MM.1S (cell line): ENCODE results near the gene CACNA1C.

Experiments
- DNase-seq: peaks from one replicate; pipeline ENCODE4 v3.0.0-alpha.2; 2015
- H2AFZ ChIP-seq: fragments of 300-600 bp; sonication (generic); 2 replicates; pipeline ENCODE4 v1.6.0; 2016; ENCODE audit warnings: antibody characterized with exemption, low read length
- H3F3A ChIP-seq: fragments of 300-600 bp; sonication (generic); 2 replicates; pipeline ENCODE4 v1.6.1; 2016; ENCODE audit warnings: mild to moderate bottlenecking, antibody characterized with exemption, low read length, moderate library complexity, mixed read lengths; ENCODE audit not compliant: insufficient read depth
- H3K27ac ChIP-seq: fragments of 300-600 bp; sonication (generic); 2 replicates; pipeline ENCODE4 v1.5.1; 2016; ENCODE audit warnings: mild to moderate bottlenecking, low read length
- H3K27me3 ChIP-seq: fragments of 300-600 bp; sonication (generic); replicated peaks from 2 replicates; pipeline ENCODE4 v1.6.0; 2016; ENCODE audit warnings: low read length; ENCODE audit not compliant: insufficient read depth
- H3K36me3 ChIP-seq: fragments of 300-600 bp; sonication (generic); replicated peaks from 2 replicates; pipeline ENCODE4 v1.6.1; 2016; ENCODE audit warnings: mild to moderate bottlenecking, low read length, mixed read lengths; ENCODE audit not compliant: insufficient read depth
- H3K4me1 ChIP-seq: fragments of 300-600 bp; sonication (generic); 2 replicates; pipeline ENCODE4 v1.6.1; 2016; ENCODE audit warnings: low read length, mixed read lengths
- H3K4me2 ChIP-seq: fragments of 300-600 bp; sonication (generic); 2 replicates; pipeline ENCODE4 v1.6.0; 2016; ENCODE audit warnings: low read depth, low read length
- H3K4me3 ChIP-seq: fragments of 300-600 bp; sonication (generic); 2 replicates; pipeline ENCODE4 v1.5.1; 2016; ENCODE audit warnings: low read length, mixed read lengths
- H3K79me2 ChIP-seq: fragments of 300-600 bp; sonication (generic); 2 replicates; pipeline ENCODE4 v1.6.1; 2016; ENCODE audit warnings: mixed run types, low read length, mixed read lengths
- H3K9ac ChIP-seq: fragments of 300-600 bp; sonication (generic); 2 replicates; pipeline ENCODE4 v1.6.1; 2016; ENCODE audit warnings: low read length, mixed read lengths
- H3K9me2 ChIP-seq: fragments of 300-600 bp; sonication (generic); replicated peaks from 2 replicates; pipeline ENCODE4 v1.6.1; 2016; ENCODE audit warnings: mild to moderate bottlenecking, low read length, mixed read lengths; ENCODE audit not compliant: insufficient read depth
- H3K9me3 ChIP-seq: fragments of 300-600 bp; sonication (generic); replicated peaks from 2 replicates; pipeline ENCODE4 v1.6.1; 2016; ENCODE audit warnings: mild to moderate bottlenecking, low read length, mixed read lengths; ENCODE audit not compliant: insufficient read depth
- H4K20me1 ChIP-seq: fragments of 300-600 bp; sonication (generic); 2 replicates; pipeline ENCODE4 v1.6.1; 2016; ENCODE audit warnings: mild to moderate bottlenecking, low read length, moderate library complexity, mixed read lengths; ENCODE audit not compliant: insufficient read depth
- CTCF ChIP-seq: fragments of 300-600 bp; sonication (generic); IDR thresholded peaks from 2 replicates; pipeline ENCODE4 v1.5.1; 2016; ENCODE audit warnings: antibody characterized with exemption, low read length, mixed read lengths
- EZH2 ChIP-seq: fragments of 300-600 bp; sonication (generic); optimal IDR thresholded peaks from 2 replicates; pipeline ENCODE3; 2017; ENCODE audit warnings: low read depth, mild to moderate bottlenecking, antibody characterized with exemption, low read length, mixed read lengths
- EZH2phosphoT487 ChIP-seq: fragments of 300-600 bp; sonication (generic); IDR thresholded peaks from 2 replicates; pipeline ENCODE4 v1.6.1; 2018; ENCODE audit warnings: antibody characterized with exemption, low read length

Gene CACNA1C

GRCh38 chr12:2410496-2410895, 357.7 kb downstream of the CACNA1C start:
- no peak overlapping the region for H3K9ac ChIP-seq
- no peaks in the 10 kb centered on the region for H3K9me2 ChIP-seq
- H3K27ac ChIP-seq: no peak overlapping the region
- DNase-seq: no peak
- no peak overlapping the region for H3K4me3 ChIP-seq
- TF ChIP-seq EZH2 (no peak), CTCF (no peak), EZH2phosphoT487 (no peak)
- H3K4me2 ChIP-seq: no peak overlapping the region
- no peak overlapping the region for H2AFZ ChIP-seq
- H3K79me2 ChIP-seq: no peaks in the 10 kb centered on the region
- H3K27me3 ChIP-seq: no peaks in the 10 kb centered on the region
- no peaks in the 10 kb centered on the region for H3K36me3 ChIP-seq
- no peaks in the 10 kb centered on the region for H3K9me3 ChIP-seq
- no peaks in the 10 kb centered on the region for H4K20me1 ChIP-seq
- H3K4me1 ChIP-seq: no peaks in the 10 kb centered on the region
- no peaks in the 10 kb centered on the region for H3F3A ChIP-seq

GRCh38 chr12:2411011-2411410, 358.2 kb downstream of the CACNA1C start:
- Histone ChIP-seq H3K4me2 (no peak overlapping the region), H3K9me2 (no peaks in the 10 kb centered on the region), H4K20me1 (no peaks in the 10 kb centered on the region), H3F3A (no peaks in the 10 kb centered on the region), H3K27ac (no peak overlapping the region), H3K36me3 (no peaks in the 10 kb centered on the region), H3K9me3 (no peaks in the 10 kb centered on the region), H3K79me2 (no peaks in the 10 kb centered on the region), H3K27me3 (no peaks in the 10 kb centered on the region), H2AFZ (no peak overlapping the region), H3K4me1 (no peaks in the 10 kb centered on the region), H3K9ac (no peak overlapping the region), H3K4me3 (no peak overlapping the region)
- DNase-seq: no peak
- TF ChIP-seq EZH2 (no peak), EZH2phosphoT487 (no peak), CTCF (no peak)

GRCh38 chr12:2411616-2412304, 359.0 kb downstream of the CACNA1C start:
- Histone ChIP-seq H3K4me1 (no peaks in the 10 kb centered on the region), H3K9ac (no peak overlapping the region), H3K4me2 (no peak overlapping the region), H3K9me3 (no peaks in the 10 kb centered on the region), H3F3A (no peaks in the 10 kb centered on the region), H3K27me3 (no peaks in the 10 kb centered on the region), H3K36me3 (no peaks in the 10 kb centered on the region), H3K79me2 (no peaks in the 10 kb centered on the region), H3K9me2 (no peaks in the 10 kb centered on the region), H3K27ac (no peak overlapping the region), H4K20me1 (no peaks in the 10 kb centered on the region), H3K4me3 (no peak overlapping the region), H2AFZ (no peak overlapping the region)
- no peak for DNase-seq
- TF ChIP-seq CTCF (no peak), EZH2 (no peak), EZH2phosphoT487 (no peak)
